GM12891 (cell line): ENCODE measurements around the gene STK32A.

Experiments
- DNase-seq: peaks from one replicate; pipeline ENCODE4 v3.0.0; 2011; ENCODE audit warnings: low spot score; ENCODE audit not compliant: insufficient read length
- FAIRE-seq: peaks from 2 replicates; lab custom pipeline; 2011; peaks lifted over from hg19 to GRCh38; lab: Jason Lieb, UNC
- PAX5 ChIP-seq: IDR thresholded peaks from 2 replicates; pipeline ENCODE4 v1.6.1; 2011; ENCODE audit warnings: low read length, moderate library complexity, mild to moderate bottlenecking; ENCODE audit not compliant: insufficient read depth, severe bottlenecking
- POLR2A ChIP-seq: IDR thresholded peaks from 2 replicates; pipeline ENCODE4 v1.6.1; 2011; ENCODE audit warnings: low read depth, low read length, control low read depth
- POLR2AphosphoS5 ChIP-seq: IDR thresholded peaks from 2 replicates; pipeline ENCODE4 v1.6.1; 2011; ENCODE audit warnings: low read depth, low read length, control low read depth
- POU2F2 ChIP-seq: IDR thresholded peaks from 2 replicates; pipeline ENCODE4 v1.6.1; 2011; ENCODE audit warnings: low read depth, mild to moderate bottlenecking, control low read depth, low read length, moderate library complexity
- SPI1 ChIP-seq: IDR thresholded peaks from 2 replicates; pipeline ENCODE4 v1.6.1; 2011; ENCODE audit warnings: low read depth, low read length, control low read depth
- TAF1 ChIP-seq: IDR thresholded peaks from 2 replicates; pipeline ENCODE4 v1.6.1; 2011; ENCODE audit warnings: low read depth, low read length, control low read depth

The STK32A gene

GRCh38 chr5:147427521-147428401, 192.9 kb downstream of the STK32A start:
- TF ChIP-seq PAX5, result no peak
- TF ChIP-seq TAF1, result no peak
- TF ChIP-seq POU2F2, result no peak
- TF ChIP-seq POLR2AphosphoS5, result no peak
- no peak for TF ChIP-seq SPI1
- no peak for TF ChIP-seq POLR2A
- DNase-seq (no peak), FAIRE-seq (no peak)

- FAIRE-seq (no peak), DNase-seq (no peak)
- TF ChIP-seq POLR2AphosphoS5, result no peak
- TF ChIP-seq PAX5, result no peak
- no peak for TF ChIP-seq SPI1
- TF ChIP-seq POLR2A, result no peak
- TF ChIP-seq POU2F2, result no peak
- no peak for TF ChIP-seq TAF1
These were observed 195.8 kb downstream of the STK32A start for GRCh38 chr5:147430628-147431027.

GRCh38 chr5:147431586-147431985, 196.8 kb downstream of the STK32A start:
- FAIRE-seq, result no peak
- no peak for DNase-seq
- no peak for TF ChIP-seq POU2F2
- no peak for TF ChIP-seq TAF1
- no peak for TF ChIP-seq SPI1
- no peak for TF ChIP-seq PAX5
- no peak for TF ChIP-seq POLR2AphosphoS5
- no peak for TF ChIP-seq POLR2A

GRCh38 chr5:147432323-147432722, 197.5 kb downstream of the STK32A start:
- DNase-seq (no peak), FAIRE-seq (no peak)
- TF ChIP-seq PAX5, result no peak
- no peak for TF ChIP-seq POLR2A
- no peak for TF ChIP-seq TAF1

DNA sequence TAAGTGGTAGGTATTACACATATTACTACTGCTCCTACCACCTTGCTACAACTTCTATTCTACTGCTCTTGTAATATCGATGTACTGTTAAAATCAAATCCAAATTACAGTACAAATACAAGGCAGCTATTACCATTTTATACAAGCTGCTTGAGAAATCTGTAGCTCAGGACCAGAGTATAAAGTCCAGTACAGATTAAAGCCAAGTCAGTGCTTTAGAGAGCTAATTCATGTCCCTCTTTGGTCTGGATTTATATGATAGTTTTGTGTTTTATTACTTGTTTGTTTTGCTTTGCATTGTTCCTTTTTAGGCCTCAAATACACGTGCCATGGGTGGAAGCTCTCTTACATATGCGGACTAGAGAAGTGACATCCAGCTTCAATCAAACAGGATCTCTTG, 199.2 kb downstream of the STK32A start:
- FAIRE-seq, result no peak
- TF ChIP-seq POLR2AphosphoS5, result no peak
- TF ChIP-seq TAF1, result no peak
- no peak for TF ChIP-seq POU2F2
- no peak for TF ChIP-seq SPI1
- no peak for TF ChIP-seq PAX5
- no peak for TF ChIP-seq POLR2A
- DNase-seq, result no peak

- TF ChIP-seq POLR2AphosphoS5 (no peak), PAX5 (no peak), POU2F2 (no peak), SPI1 (no peak), TAF1 (no peak), POLR2A (no peak)
- no peak for DNase-seq
- no peak for FAIRE-seq
These were observed 201.8 kb downstream of the STK32A start for GRCh38 chr5:147436596-147436995.

DNA sequence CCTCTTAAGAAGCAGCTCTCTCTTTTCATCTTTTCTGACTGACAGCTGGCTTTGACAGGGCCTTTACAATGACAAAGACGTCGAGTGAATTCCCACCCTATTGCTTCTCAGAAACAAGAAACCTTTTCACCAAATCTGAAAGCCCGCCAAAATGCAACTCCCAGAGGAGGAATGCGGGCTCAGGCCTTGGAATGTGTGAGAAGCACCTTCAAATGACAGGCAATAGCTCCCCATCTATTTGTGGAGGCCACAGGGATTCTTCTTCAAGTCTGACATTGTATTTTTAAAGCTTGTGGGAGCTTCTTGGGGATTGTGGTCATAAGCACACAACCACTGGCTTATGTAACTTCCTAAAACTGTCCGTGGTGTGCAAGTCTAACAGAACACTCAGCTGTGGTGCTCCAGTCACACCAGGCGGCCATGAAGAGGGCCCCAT, 202.4 kb downstream of the STK32A start:
- FAIRE-seq (no peak), DNase-seq (no peak)
- TF ChIP-seq POLR2A (no peak), TAF1 (no peak), POLR2AphosphoS5 (no peak), SPI1 (no peak), PAX5 (no peak), POU2F2 (no peak)
